Left lung (tissue), 10 donors: ENCODE results near the gene SORBS1. TPM values are rescaled to one million over a fixed set of nuclear protein-coding genes. Genes with fewer than 3 reads are reported as not detected.

Source experiments
- ATAC-seq: fragments of 200-7000 bp; cut with Tn5 transposase; one replicate; pipeline ENCODE4 v1.9.1; 2020; ENCODE audit warnings: moderate library complexity
- DNase-seq, 4 donors: peaks; one replicate each; pipeline ENCODE4 v3.0.0-alpha.2; 2013 to 2020
- H3K27ac ChIP-seq, 2 donors: fragments of 200-600 bp; sonication (generic) in 1 of 2; one replicate each; pipeline versions ENCODE4 v1.5.0 to v1.8.0; 2020 to 2021
- H3K27me3 ChIP-seq, 2 donors: fragments of 200-600 bp; sonication (generic) in 1 of 2; one replicate each; pipeline versions ENCODE4 v1.5.0 to v1.8.0; 2020 to 2021
- H3K36me3 ChIP-seq, 2 donors: fragments of 200-600 bp; sonication (generic) in 1 of 2; one replicate each; pipeline versions ENCODE4 v1.5.0 to v1.8.0; 2020 to 2021
- H3K4me1 ChIP-seq, 2 donors: fragments of 200-600 bp; one replicate each; pipeline ENCODE4 v1.8.0; 2021
- H3K4me3 ChIP-seq, 2 donors: fragments of 200-600 bp; sonication (generic) in 1 of 2; one replicate each; pipeline versions ENCODE4 v1.5.0 to v1.8.0; 2020 to 2021; ENCODE audit warnings: mild to moderate bottlenecking in 1 of 2
- H3K9me3 ChIP-seq, 2 donors: fragments of 200-600 bp; sonication (generic) in 1 of 2; one replicate each; pipeline versions ENCODE4 v1.5.0 to v1.8.0; 2020 to 2021
- CTCF ChIP-seq, 2 donors: fragments of 200-600 bp; sonication (generic) in 1 of 2; IDR thresholded peaks; one replicate each; pipeline versions ENCODE4 v1.5.0 to v1.8.0; 2021; ENCODE audit warnings: antibody characterized with exemption in 2 of 2
- intact Hi-C, 2 donors: fragments of 100-400 bp; cut with DNase I; formaldehyde crosslinking; loops; one replicate each; pipeline versions ENCODE4 v1.11.2 to v1.14.2; 2022
- polyA plus RNA-seq, 6 donors: library from polyadenylated mRNA; unstranded; fragments of 120-200 nt; gene quantifications; one replicate each; pipeline ENCODE4 v1.2.1, GENCODE V29; 2013; ENCODE audit not compliant: insufficient read length in 6 of 6
- total RNA-seq, 2 donors: library from RNA; stranded (reverse); fragmentation: NEBNext Ultra II Directional; extraction: Animal tissue kit (Norgen Biotek cat#: 25700); gene quantifications; one replicate each; pipeline ENCODE4 v1.2.1, GENCODE V29; 2021
- donor health status: DM: no; HTN: yes; CAD: no.
- donor health status: DM: no; HTN: no; CAD: no.

SORBS1 gene
- total and polyA plus RNA-seq, 8 donors: 23.3 to 52.7 (median 36.4) TPM

- H3K4me1 ChIP-seq: no peaks in the 10 kb centered on the region
- H3K27ac ChIP-seq: no peak overlapping the region
- DNase-seq (no peak), ATAC-seq (no peak)
- H3K4me3 ChIP-seq: no peak overlapping the region
- H3K9me3 ChIP-seq: no peaks in the 10 kb centered on the region
- intact Hi-C loops: no loop called here
- no peaks in the 10 kb centered on the region for H3K27me3 ChIP-seq
- H3K36me3 ChIP-seq: peaks cover 0 to 7% of the 10 kb centered on the region in 2 donors
- TF ChIP-seq CTCF (IDR thresholded peaks at IDR 0.05): no peak
Measured at GRCh38 chr10:95375418-95375817, 185.8 kb downstream of the SORBS1 start.

GRCh38 chr10:95374597-95375209 lies 186.5 kb downstream of the SORBS1 start:
- H3K4me1 ChIP-seq: no peaks in the 10 kb centered on the region
- peak; percentile 83 to 86 for TF ChIP-seq CTCF (IDR thresholded peaks at IDR 0.05)

DNA sequence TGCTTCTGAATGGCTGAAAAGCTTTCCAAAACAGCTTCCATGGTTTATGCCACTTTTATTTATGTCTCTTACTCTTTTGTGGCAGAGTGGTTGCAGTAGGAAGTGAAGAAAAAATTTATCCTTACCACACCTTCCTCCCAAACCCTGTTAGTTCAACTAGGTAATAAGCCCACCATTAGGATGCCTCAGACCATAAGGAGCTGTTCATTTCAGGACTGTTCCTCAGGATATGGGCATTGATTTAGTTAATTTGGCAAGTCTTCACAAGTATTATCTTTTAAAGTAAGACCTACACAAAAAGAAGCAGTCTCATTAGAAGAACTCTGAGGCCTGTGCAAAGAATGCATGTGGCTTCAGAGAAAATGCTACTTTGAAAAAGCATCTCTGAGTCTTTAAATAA lies 187.5 kb downstream of the SORBS1 start:
- no peak for ATAC-seq
- no peak for DNase-seq
- Histone ChIP-seq H3K36me3 (no peaks in the 10 kb centered on the region), H3K4me1 (no peaks in the 10 kb centered on the region), H3K27me3 (no peaks in the 10 kb centered on the region), H3K4me3 (no peak overlapping the region), H3K9me3 (no peaks in the 10 kb centered on the region), H3K27ac (no peak overlapping the region)
- intact Hi-C loops: loop anchor here in 1 of 2 donors (5.0 kb wide), 1 partner anchor 229 kb away; no protein-coding TSS in a partner anchor
- no peak for TF ChIP-seq CTCF (IDR thresholded peaks at IDR 0.05)

More at GRCh38 chr10:95374597-95375209, 186.5 kb downstream of the SORBS1 start:
- DNase-seq (peak; percentile 44 to 82 (median 78)), ATAC-seq (peak; percentile 99)
- peaks cover 0 to under 1% of the 10 kb centered on the region in 2 donors for H3K36me3 ChIP-seq
- H3K9me3 ChIP-seq: no peaks in the 10 kb centered on the region
- H3K27ac ChIP-seq: no peak overlapping the region
- H3K4me3 ChIP-seq: no peak overlapping the region
- intact Hi-C loops: loop anchor here in 1 of 2 donors (5.0 kb wide), 1 partner anchor 228 kb away; no protein-coding TSS in a partner anchor
- H3K27me3 ChIP-seq: no peaks in the 10 kb centered on the region

DNA sequence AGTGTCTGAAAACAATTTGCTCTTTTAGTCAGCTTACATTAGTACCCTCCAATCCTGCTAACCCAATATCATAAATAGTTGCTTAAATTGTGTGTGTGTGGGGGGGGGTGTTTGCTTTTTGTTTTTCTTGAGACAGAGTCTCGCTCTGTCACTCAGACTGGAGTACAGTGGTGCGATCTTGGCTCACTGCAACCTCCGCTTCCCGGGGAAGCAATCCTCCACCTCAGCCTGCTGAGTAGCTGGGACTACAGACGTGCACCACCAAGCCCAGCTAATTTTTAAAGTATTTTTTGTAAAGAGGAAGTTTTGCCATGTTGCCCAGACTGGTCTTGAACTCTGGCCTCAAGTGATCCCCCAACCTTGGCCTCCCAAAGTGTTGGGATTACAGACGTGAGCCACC lies 196.8 kb downstream of the SORBS1 start:
- ATAC-seq (no peak), DNase-seq (no peak)
- TF ChIP-seq CTCF (IDR thresholded peaks at IDR 0.05): no peak
- intact Hi-C loops: loop anchor here in 1 of 2 donors (5.0 to 10.0 kb wide), 2 partner anchors 117 to 150 kb away; no protein-coding TSS in a partner anchor
- H3K4me3 ChIP-seq: no peak overlapping the region
- H3K9me3 ChIP-seq: no peaks in the 10 kb centered on the region
- no peaks in the 10 kb centered on the region for H3K27me3 ChIP-seq
- H3K27ac ChIP-seq: no peak overlapping the region
- no peaks in the 10 kb centered on the region for H3K36me3 ChIP-seq
- peaks cover 0 to 5% of the 10 kb centered on the region in 2 donors for H3K4me1 ChIP-seq

- ATAC-seq: peak; percentile 81
- Histone ChIP-seq H3K4me1 (peaks cover 0 to 5% of the 10 kb centered on the region in 2 donors), H3K9me3 (no peaks in the 10 kb centered on the region), H3K27ac (no peak overlapping the region), H3K36me3 (no peaks in the 10 kb centered on the region), H3K4me3 (no peak overlapping the region), H3K27me3 (no peaks in the 10 kb centered on the region)
- intact Hi-C loops: loop anchor here in 1 of 2 donors (5.0 to 10.0 kb wide), 2 partner anchors 116 to 149 kb away; no protein-coding TSS in a partner anchor
- peak in 2 of 4 donors; percentile 43 to 70 for DNase-seq
- peak; percentile 86 to 92 for TF ChIP-seq CTCF (IDR thresholded peaks at IDR 0.05)
Measured at GRCh38 chr10:95363303-95363912, 197.8 kb downstream of the SORBS1 start.
